Liver (tissue), 9 donors: ENCODE measurements around the gene STRIP2. TPM values are rescaled to one million over a fixed set of nuclear protein-coding genes. Genes with fewer than 3 reads are reported as not detected.

Source experiments
- DNase-seq: peaks from one replicate; pipeline ENCODE4 v3.0.0-alpha.2; 2017; ENCODE audit warnings: low spot score
- H3K27ac ChIP-seq, 2 donors: one replicate each; pipeline ENCODE4 v1.7.0; 2013; ENCODE audit warnings: inconsistent platforms in 2 of 2, low read length in 2 of 2, control low read depth in 1 of 2, low read depth in 1 of 2, mild to moderate bottlenecking in 1 of 2
- H3K27me3 ChIP-seq, 4 donors: one replicate each; pipeline versions ENCODE4 v1.6.1 to v1.7.0; 2013; ENCODE audit warnings: low read length in 3 of 4, inconsistent platforms in 1 of 4, mild to moderate bottlenecking in 1 of 4, moderate library complexity in 1 of 4; ENCODE audit not compliant: control insufficient read depth in 4 of 4, insufficient read depth in 4 of 4
- H3K36me3 ChIP-seq, 4 donors: one replicate each; pipeline versions ENCODE4 v1.6.1 to v1.7.0; 2013; ENCODE audit warnings: low read length in 3 of 4, mild to moderate bottlenecking in 3 of 4, low read depth in 1 of 4, moderate library complexity in 1 of 4; ENCODE audit not compliant: control insufficient read depth in 4 of 4, insufficient read depth in 3 of 4
- H3K4me1 ChIP-seq, 4 donors: one replicate each; pipeline versions ENCODE4 v1.6.1 to v1.7.0; 2013; ENCODE audit warnings: low read length in 3 of 4, mild to moderate bottlenecking in 3 of 4, moderate library complexity in 1 of 4; ENCODE audit not compliant: control insufficient read depth in 4 of 4, insufficient read depth in 4 of 4
- H3K4me3 ChIP-seq, 3 donors: one replicate each; pipeline versions ENCODE4 v1.6.1 to v1.7.0; 2013; ENCODE audit warnings: low read length in 3 of 3, control low read depth in 1 of 3, low read depth in 1 of 3, mild to moderate bottlenecking in 1 of 3
- H3K9ac ChIP-seq, 2 donors: one replicate each; pipeline ENCODE4 v1.7.0; 2013; ENCODE audit warnings: low read length in 2 of 2, mild to moderate bottlenecking in 2 of 2, moderate library complexity in 2 of 2, control low read depth in 1 of 2, low read depth in 1 of 2
- H3K9me3 ChIP-seq, 4 donors: one replicate each; pipeline versions ENCODE4 v1.6.1 to v1.7.0; 2013; ENCODE audit warnings: low read length in 3 of 4; ENCODE audit not compliant: control insufficient read depth in 4 of 4
- ATF3 ChIP-seq: IDR thresholded peaks from 2 replicates; pipeline ENCODE4 v1.6.1; 2016; ENCODE audit warnings: antibody characterized with exemption
- EGR1 ChIP-seq, 2 donors: IDR thresholded peaks; 2 replicates each; pipeline ENCODE4 v1.6.1; 2016 to 2018; ENCODE audit warnings: antibody characterized with exemption in 2 of 2, low read depth in 2 of 2
- FOXA1 ChIP-seq: IDR thresholded peaks from 2 replicates; pipeline ENCODE4 v1.6.1; 2016; ENCODE audit warnings: antibody characterized with exemption
- FOXA2 ChIP-seq: IDR thresholded peaks from 2 replicates; pipeline ENCODE4 v1.6.1; 2016; ENCODE audit warnings: antibody characterized with exemption
- GABPA ChIP-seq, 2 donors: IDR thresholded peaks in 1 of 2; conservative IDR thresholded peaks in 1 of 2; 2 replicates each; pipeline ENCODE4 v1.6.1; 2016; ENCODE audit warnings: antibody characterized with exemption in 2 of 2, mild to moderate bottlenecking in 1 of 2, moderate library complexity in 1 of 2
- HNF4A ChIP-seq, 2 donors: conservative IDR thresholded peaks; 2 replicates each; pipeline ENCODE4 v1.6.1; 2016; ENCODE audit warnings: antibody characterized with exemption in 2 of 2, mild to moderate bottlenecking in 2 of 2
- HNF4G ChIP-seq: IDR thresholded peaks from 2 replicates; pipeline ENCODE4 v1.6.1; 2016; ENCODE audit warnings: antibody characterized with exemption
- JUND ChIP-seq, 2 donors: IDR thresholded peaks; 2 replicates each; pipeline ENCODE4 v1.6.1; 2016; ENCODE audit warnings: antibody characterized with exemption in 2 of 2
- MAX ChIP-seq: IDR thresholded peaks from 2 replicates; pipeline ENCODE4 v1.6.1; 2016; ENCODE audit warnings: antibody characterized with exemption
- NR2F2 ChIP-seq: IDR thresholded peaks from 2 replicates; pipeline ENCODE4 v1.6.1; 2016; ENCODE audit warnings: antibody characterized with exemption
- RAD21 ChIP-seq, 2 donors: IDR thresholded peaks; 2 replicates each; pipeline ENCODE4 v1.6.1; 2016; ENCODE audit warnings: antibody characterized with exemption in 2 of 2, mild to moderate bottlenecking in 2 of 2
- REST ChIP-seq: IDR thresholded peaks from 2 replicates; pipeline ENCODE4 v1.6.1; 2016; ENCODE audit warnings: antibody characterized with exemption, mild to moderate bottlenecking
- RXRA ChIP-seq, 2 donors: IDR thresholded peaks; 2 replicates each; pipeline ENCODE4 v1.6.1; 2017 to 2018; ENCODE audit warnings: antibody characterized with exemption in 2 of 2, mild to moderate bottlenecking in 1 of 2
- SP1 ChIP-seq: IDR thresholded peaks from 2 replicates; pipeline ENCODE4 v1.6.1; 2018; ENCODE audit warnings: antibody characterized with exemption, mild to moderate bottlenecking
- YY1 ChIP-seq: IDR thresholded peaks from 2 replicates; pipeline ENCODE4 v1.6.1; 2016; ENCODE audit warnings: antibody characterized with exemption, mild to moderate bottlenecking
- WGBS: extraction: QIAGEN DNeasy Blood & Tissue Kit; methylation state at CpG from one replicate; pipeline ENCODE4 v1.1.7; 2013; 5-methylcytosine and 5-hydroxymethylcytosine counted together
- polyA plus RNA-seq, 2 donors: library from polyadenylated mRNA; stranded (reverse) in 1 of 2; unstranded in 1 of 2; fragments of 200-250 nt in 1 of 2; fragments of >200 nt in 1 of 2; fragmentation: Nextera tagmentation in 1 of 2; extraction: Ambion mirVana in 1 of 2; gene quantifications; one replicate each; pipeline versions ENCODE4 v1.2.1 to v1.2.3, GENCODE V29; 2013 to 2015
- total RNA-seq, 2 donors: library from RNA; depleted of rRNA; stranded (reverse); fragments of >200 nt; gene quantifications; one replicate each; pipeline ENCODE4 v1.2.3, GENCODE V29; 2014
- TF ChIP-seq, protein P1 (sequence below): fragments of 150-350 bp; IDR thresholded peaks from 2 replicates; pipeline ENCODE4 v1.5.1; 2017; ENCODE audit warnings: improper control_type of control experiment, low read depth, low read length; ENCODE audit not compliant: missing input control
- donor health status: healthy.
- donor health status: healthy.
- donor health status: healthy.
- donor health status: healthy.
- donor health status: healthy.

Gene STRIP2
- total and polyA plus RNA-seq, 4 donors, result 0.18 to 4.8 (median 0.35) TPM

DNA sequence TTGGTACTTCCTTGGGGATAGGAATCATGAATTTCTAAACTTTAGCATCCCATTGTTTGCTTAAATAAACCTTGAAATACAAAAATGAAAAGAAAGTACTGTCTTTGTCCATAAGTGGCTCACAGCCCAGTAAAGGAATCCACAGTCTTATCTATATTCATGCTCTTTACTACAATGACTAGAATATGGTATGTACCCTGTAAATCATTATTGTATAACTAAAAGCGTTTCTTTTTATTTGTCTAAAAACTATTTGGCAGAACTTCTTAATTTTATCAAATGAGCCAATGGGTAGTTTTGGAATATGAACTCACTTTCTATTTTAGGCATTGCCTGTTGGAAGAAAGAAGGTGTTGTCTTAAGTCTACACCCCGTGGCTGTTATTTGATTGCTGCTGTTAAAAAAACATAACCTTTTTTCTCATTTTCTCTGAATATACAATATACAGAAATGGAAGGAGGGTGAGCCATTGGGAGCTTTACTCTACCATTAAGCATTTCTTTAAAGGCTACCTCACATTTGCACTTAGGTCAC is 12.4 kb upstream of the STRIP2 start:
- Histone ChIP-seq H3K27ac (no peak overlapping the region), H3K4me1 (no peaks in the 10 kb centered on the region), H3K9ac (no peak overlapping the region), H3K27me3 (no peaks in the 10 kb centered on the region), H3K36me3 (peaks cover 4 to 16% (median 11%) of the 10 kb centered on the region in 4 donors), H3K4me3 (no peak overlapping the region), H3K9me3 (no peaks in the 10 kb centered on the region)
- no peak for DNase-seq
- TF ChIP-seq GABPA (IDR thresholded peaks at IDR 0.05 in 1 of 2, conservative IDR thresholded peaks at IDR 0.05 in 1 of 2) (no peak), RAD21 (IDR thresholded peaks at IDR 0.05) (no peak), SP1 (no peak), EGR1 (IDR thresholded peaks at IDR 0.05; ENCODE audit: low read depth in 2 of 2) (no peak), JUND (IDR thresholded peaks at IDR 0.05) (no peak), REST (no peak), FOXA2 (no peak), HNF4G (no peak), HNF4A (conservative IDR thresholded peaks at IDR 0.05) (no peak), YY1 (no peak), FOXA1 (no peak), NR2F2 (no peak)
- TF ChIP-seq, protein P1, sequence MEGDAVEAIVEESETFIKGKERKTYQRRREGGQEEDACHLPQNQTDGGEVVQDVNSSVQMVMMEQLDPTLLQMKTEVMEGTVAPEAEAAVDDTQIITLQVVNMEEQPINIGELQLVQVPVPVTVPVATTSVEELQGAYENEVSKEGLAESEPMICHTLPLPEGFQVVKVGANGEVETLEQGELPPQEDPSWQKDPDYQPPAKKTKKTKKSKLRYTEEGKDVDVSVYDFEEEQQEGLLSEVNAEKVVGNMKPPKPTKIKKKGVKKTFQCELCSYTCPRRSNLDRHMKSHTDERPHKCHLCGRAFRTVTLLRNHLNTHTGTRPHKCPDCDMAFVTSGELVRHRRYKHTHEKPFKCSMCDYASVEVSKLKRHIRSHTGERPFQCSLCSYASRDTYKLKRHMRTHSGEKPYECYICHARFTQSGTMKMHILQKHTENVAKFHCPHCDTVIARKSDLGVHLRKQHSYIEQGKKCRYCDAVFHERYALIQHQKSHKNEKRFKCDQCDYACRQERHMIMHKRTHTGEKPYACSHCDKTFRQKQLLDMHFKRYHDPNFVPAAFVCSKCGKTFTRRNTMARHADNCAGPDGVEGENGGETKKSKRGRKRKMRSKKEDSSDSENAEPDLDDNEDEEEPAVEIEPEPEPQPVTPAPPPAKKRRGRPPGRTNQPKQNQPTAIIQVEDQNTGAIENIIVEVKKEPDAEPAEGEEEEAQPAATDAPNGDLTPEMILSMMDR, result no peak
- WGBS, result 53% methylated on average over 2 of the region's 2 CpGs

DNA sequence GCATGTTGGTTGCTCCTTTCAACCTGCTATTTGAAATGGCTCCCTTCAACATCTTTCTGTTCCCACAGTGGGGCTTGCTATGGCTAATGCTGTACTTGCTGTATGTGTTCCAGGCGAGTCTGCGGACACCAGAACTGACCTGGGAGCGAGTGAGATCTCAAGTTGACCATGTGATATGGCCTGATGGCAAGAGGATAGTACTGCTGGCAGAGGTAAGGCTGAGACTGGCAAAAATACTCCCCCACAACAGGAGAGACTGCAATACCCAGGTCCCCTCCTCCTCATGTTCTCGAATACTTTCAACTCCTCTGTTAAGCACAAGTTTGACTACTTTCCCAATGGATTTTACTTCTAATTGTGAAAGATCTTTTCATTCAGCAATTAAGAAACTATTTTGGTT is 11.5 kb upstream of the STRIP2 start:
- WGBS, result 97% methylated on average over 4 of the region's 4 CpGs
- no peak for TF ChIP-seq MAX
- TF ChIP-seq HNF4G, result no peak
- TF ChIP-seq ATF3, result no peak
- TF ChIP-seq EGR1 (IDR thresholded peaks at IDR 0.05; ENCODE audit: low read depth in 2 of 2), result no peak
- TF ChIP-seq HNF4A (conservative IDR thresholded peaks at IDR 0.05), result no peak
- no peak for TF ChIP-seq JUND (IDR thresholded peaks at IDR 0.05)
- TF ChIP-seq YY1, result no peak
- no peak for TF ChIP-seq REST
- no peak for TF ChIP-seq FOXA2
- TF ChIP-seq RXRA (IDR thresholded peaks at IDR 0.05), result no peak
- Histone ChIP-seq H3K9ac (no peak overlapping the region), H3K4me3 (no peak overlapping the region), H3K27ac (no peak overlapping the region), H3K4me1 (no peaks in the 10 kb centered on the region), H3K27me3 (no peaks in the 10 kb centered on the region), H3K9me3 (no peaks in the 10 kb centered on the region), H3K36me3 (peaks cover 4 to 17% (median 12%) of the 10 kb centered on the region in 4 donors)
- no peak for DNase-seq
